PC-9 (cell line): ENCODE measurements around the gene HERPUD2. TPM values are rescaled to one million over a fixed set of nuclear protein-coding genes. Genes with fewer than 3 reads are reported as not detected.
"Not testable (repeated sequence)": the region's sequence is repeated elsewhere in the genome, so short reads cannot be mapped to it uniquely, and the experiment has no call there.

Experiments
- BruUV-seq: library from RNA; stranded (reverse); fragments of 400-500 nt; replicated peaks from 2 replicates; lab custom pipeline; 2021; lab: Mats Ljungman, UMichigan
- CTCF ChIA-PET: fragments of 300-600 bp; sonication (Branson Sonifier 250); formaldehyde crosslinking; loops from one replicate; lab custom pipeline; 2022; ENCODE audit warnings: antibody characterized with exemption; lab: Charles Lee
- POLR2A ChIA-PET: fragments of 300-600 bp; sonication (Branson Sonifier 250); formaldehyde crosslinking; loops from one replicate; lab custom pipeline; 2022; ENCODE audit warnings: antibody characterized with exemption; ENCODE audit not compliant: unreplicated experiment; lab: Charles Lee
- DNase-seq, 2 experiments: peaks; one replicate each; pipeline versions ENCODE4 v3.0.0 to v3.0.0-alpha.2; 2015 to 2022; ENCODE audit warnings: mixed read lengths in 1 of 2
- H2AFZ ChIP-seq: fragments of 200-600 bp; sonication (generic); 2 replicates; pipeline ENCODE4 v1.8.1; 2017; ENCODE audit warnings: antibody characterized with exemption
- H3F3A ChIP-seq: fragments of 200-600 bp; sonication (generic); 2 replicates; pipeline ENCODE4 v1.8.1; 2017; ENCODE audit warnings: antibody characterized with exemption, mild to moderate bottlenecking, low read depth; ENCODE audit not compliant: insufficient read depth
- H3K27ac ChIP-seq: fragments of 200-600 bp; sonication (generic); 2 replicates; pipeline ENCODE4 v1.6.1; 2016; ENCODE audit warnings: mixed run types
- H3K27me3 ChIP-seq: fragments of 200-600 bp; sonication (generic); 2 replicates; pipeline ENCODE4 v1.6.1; 2016; ENCODE audit warnings: low read depth, mixed run types; ENCODE audit not compliant: insufficient read depth
- H3K36me3 ChIP-seq: fragments of 200-600 bp; sonication (generic); 2 replicates; pipeline ENCODE4 v1.6.1; 2016; ENCODE audit warnings: low read depth, mixed run types
- H3K4me1 ChIP-seq: fragments of 200-600 bp; sonication (generic); replicated peaks from 2 replicates; pipeline ENCODE4 v1.6.1; 2016; ENCODE audit warnings: mixed run types; ENCODE audit not compliant: insufficient read depth
- H3K4me2 ChIP-seq: fragments of 200-600 bp; sonication (generic); 2 replicates; pipeline ENCODE4 v1.6.1; 2017; ENCODE audit warnings: mixed run types
- H3K4me3 ChIP-seq: fragments of 200-600 bp; sonication (generic); 2 replicates; pipeline ENCODE4 v1.6.1; 2016; ENCODE audit warnings: mixed run types
- H3K79me2 ChIP-seq: fragments of 200-600 bp; sonication (generic); 2 replicates; pipeline ENCODE4 v1.6.1; 2017; ENCODE audit warnings: low read depth, mixed run types
- H3K9me2 ChIP-seq: fragments of 200-600 bp; sonication (generic); 2 replicates; pipeline ENCODE4 v1.8.1; 2017; ENCODE audit warnings: mild to moderate bottlenecking; ENCODE audit not compliant: insufficient read depth
- H3K9me3 ChIP-seq: fragments of 200-600 bp; sonication (generic); 2 replicates; pipeline ENCODE4 v1.8.1; 2016; ENCODE audit warnings: low read depth; ENCODE audit not compliant: insufficient read depth
- H4K20me1 ChIP-seq: fragments of 200-600 bp; sonication (generic); 2 replicates; pipeline ENCODE4 v1.8.1; 2017; ENCODE audit not compliant: insufficient read depth
- CTCF ChIP-seq: fragments of 200-600 bp; sonication (generic); conservative IDR thresholded peaks from 2 replicates; pipeline ENCODE4 v1.6.1; 2017; ENCODE audit warnings: mixed run types, antibody characterized with exemption, mild to moderate bottlenecking, moderate library complexity
- EZH2 ChIP-seq: fragments of 200-600 bp; sonication (generic); IDR thresholded peaks from 2 replicates; pipeline ENCODE4 v1.8.0; 2017; ENCODE audit warnings: antibody characterized with exemption, low read depth
- intact Hi-C: fragments of 100-400 bp; cut with micrococcal nuclease; formaldehyde crosslinking; loops from one replicate; pipeline ENCODE4 v1.10.0; 2022; ENCODE audit not compliant: unreplicated experiment
- total RNA-seq: library from RNA; stranded (reverse); gene quantifications from 2 replicates; pipeline ENCODE4 v1.2.3, GENCODE V29; 2021

Gene HERPUD2
- total RNA-seq, 1 experiment from 2014 or later: 53.4 TPM

- intact Hi-C loops: no loop called here
- no peak for DNase-seq
- Histone ChIP-seq H3K4me2 (no peak overlapping the region), H3K79me2 (no peaks in the 10 kb centered on the region), H3K36me3 (no peaks in the 10 kb centered on the region), H3K4me1 (no peaks in the 10 kb centered on the region), H2AFZ (no peak overlapping the region), H3F3A (no peaks in the 10 kb centered on the region), H3K4me3 (no peak overlapping the region), H3K27me3 (peaks cover 5% of the 10 kb centered on the region; the same call in 1 of the 2 replicates), H3K27ac (no peak overlapping the region), H4K20me1 (no peaks in the 10 kb centered on the region), H3K9me2 (no peaks in the 10 kb centered on the region), H3K9me3 (no peaks in the 10 kb centered on the region)
- TF ChIP-seq CTCF: no peak
- TF ChIP-seq EZH2: no peak
- BruUV-seq: no TSS peak
- ChIA-PET CTCF (no interaction called here), POLR2A (no interaction called here)
Measured at GRCh38 chr7:35588647-35589046, 106.3 kb downstream of the HERPUD2 start.

- Histone ChIP-seq H3K36me3 (no peaks in the 10 kb centered on the region), H3K4me3 (no peak overlapping the region), H4K20me1 (no peaks in the 10 kb centered on the region), H3K9me2 (no peaks in the 10 kb centered on the region), H2AFZ (no peak overlapping the region), H3K4me2 (no peak overlapping the region), H3K27me3 (peaks cover 5% of the 10 kb centered on the region; the same call in 1 of the 2 replicates), H3K9me3 (no peaks in the 10 kb centered on the region), H3K4me1 (no peaks in the 10 kb centered on the region), H3K79me2 (no peaks in the 10 kb centered on the region), H3K27ac (no peak overlapping the region), H3F3A (no peaks in the 10 kb centered on the region)
- intact Hi-C loops: no loop called here
- CTCF ChIA-PET: no interaction called here
- DNase-seq: no peak
- POLR2A ChIA-PET: no interaction called here
- no TSS peak for BruUV-seq
- TF ChIP-seq CTCF (no peak), EZH2 (no peak)
Measured at GRCh38 chr7:35584990-35585389, 109.9 kb downstream of the HERPUD2 start.

GRCh38 chr7:35584533-35584932, 110.4 kb downstream of the HERPUD2 start:
- CTCF ChIA-PET, H3F3A ChIP-seq, H3K4me1 ChIP-seq, DNase-seq, POLR2A ChIA-PET, BruUV-seq, H3K9me3 ChIP-seq, H3K79me2 ChIP-seq, H4K20me1 ChIP-seq, H3K4me2 ChIP-seq, H3K27me3 ChIP-seq, H3K4me3 ChIP-seq, intact Hi-C loops, H3K27ac ChIP-seq, H2AFZ ChIP-seq, H3K9me2 ChIP-seq, H3K36me3 ChIP-seq: not testable (repeated sequence)

Other genes with a start within 250 kb of the HERPUD2 start
- 197 and 219 TPM in 2 replicates for gene SEPTIN7, start 105.9 kb upstream of the HERPUD2 start, total RNA-seq